ENCODE data around the gene DERA. TPM values are rescaled to one million over a fixed set of nuclear protein-coding genes. Genes with fewer than 3 reads are reported as not detected.
"Not testable (repeated sequence)": the region's sequence is repeated elsewhere in the genome, so short reads cannot be mapped to it uniquely, and the experiment has no call there.

Gene DERA
- total RNA-seq, 1 experiment from 2014 or later: 67.6 TPM

DNA sequence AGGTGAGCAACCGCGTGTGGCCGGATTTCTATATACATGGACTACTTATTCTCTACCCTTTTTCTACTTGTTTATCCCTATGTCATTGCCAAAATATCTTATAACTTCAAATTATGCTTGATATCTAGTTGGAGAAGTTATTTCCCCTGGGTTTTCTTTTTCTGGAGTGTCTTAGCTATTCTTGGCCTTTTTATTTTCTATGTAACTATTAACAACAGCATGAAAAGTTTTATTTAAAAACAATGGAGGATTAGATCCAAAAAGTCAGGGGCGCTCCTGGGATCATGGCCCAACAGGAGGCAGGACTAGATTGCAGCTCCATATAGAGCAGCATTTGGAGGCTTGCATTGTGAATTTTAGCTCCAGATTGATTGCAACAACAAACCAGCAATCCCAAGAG is 37.6 kb upstream of the DERA start:
- H3K4me2 ChIP-seq: no peak overlapping the region
- H3K4me3 ChIP-seq: no peak overlapping the region
- no peaks in the 10 kb centered on the region for H3K36me3 ChIP-seq (ENCODE audit: low read depth)
- no peaks in the 10 kb centered on the region for H3K27me3 ChIP-seq (ENCODE audit: insufficient read depth, low read depth)
- H3K4me1 ChIP-seq (replicated peaks; ENCODE audit: insufficient read depth): no peaks in the 10 kb centered on the region
- no peak overlapping the region for H2AFZ ChIP-seq
- no peaks in the 10 kb centered on the region for H4K20me1 ChIP-seq (ENCODE audit: insufficient read depth)
- ChIA-PET POLR2A (ENCODE audit: unreplicated experiment) (interaction anchor here (0.6 kb wide), 1 partner anchor 38 kb away, joined by 9 read pairs; the partner anchor contains the start of gene DERA), CTCF (interaction anchor here (0.6 to 0.7 kb wide), 3 partner anchors 8 to 829 kb away, joined by 3 to 5 read pairs (median 4); no protein-coding TSS in a partner anchor)
- H3K79me2 ChIP-seq (ENCODE audit: low read depth): no peaks in the 10 kb centered on the region
- peaks cover 6% of the 10 kb centered on the region; the same call in 1 of the 2 replicates for H3K9me3 ChIP-seq (ENCODE audit: insufficient read depth, low read depth)
- H3F3A ChIP-seq (ENCODE audit: insufficient read depth, low read depth): no peaks in the 10 kb centered on the region
- DNase-seq: no peak
- H3K9me2 ChIP-seq (ENCODE audit: insufficient read depth): no peaks in the 10 kb centered on the region
- no peak overlapping the region for H3K27ac ChIP-seq
- TF ChIP-seq, protein P1, sequence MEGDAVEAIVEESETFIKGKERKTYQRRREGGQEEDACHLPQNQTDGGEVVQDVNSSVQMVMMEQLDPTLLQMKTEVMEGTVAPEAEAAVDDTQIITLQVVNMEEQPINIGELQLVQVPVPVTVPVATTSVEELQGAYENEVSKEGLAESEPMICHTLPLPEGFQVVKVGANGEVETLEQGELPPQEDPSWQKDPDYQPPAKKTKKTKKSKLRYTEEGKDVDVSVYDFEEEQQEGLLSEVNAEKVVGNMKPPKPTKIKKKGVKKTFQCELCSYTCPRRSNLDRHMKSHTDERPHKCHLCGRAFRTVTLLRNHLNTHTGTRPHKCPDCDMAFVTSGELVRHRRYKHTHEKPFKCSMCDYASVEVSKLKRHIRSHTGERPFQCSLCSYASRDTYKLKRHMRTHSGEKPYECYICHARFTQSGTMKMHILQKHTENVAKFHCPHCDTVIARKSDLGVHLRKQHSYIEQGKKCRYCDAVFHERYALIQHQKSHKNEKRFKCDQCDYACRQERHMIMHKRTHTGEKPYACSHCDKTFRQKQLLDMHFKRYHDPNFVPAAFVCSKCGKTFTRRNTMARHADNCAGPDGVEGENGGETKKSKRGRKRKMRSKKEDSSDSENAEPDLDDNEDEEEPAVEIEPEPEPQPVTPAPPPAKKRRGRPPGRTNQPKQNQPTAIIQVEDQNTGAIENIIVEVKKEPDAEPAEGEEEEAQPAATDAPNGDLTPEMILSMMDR (conservative IDR thresholded peaks at IDR 0.05): no peak
- no peak for TF ChIP-seq EZH2 (IDR thresholded peaks at IDR 0.05; ENCODE audit: low read depth)
- intact Hi-C loops (cut with micrococcal nuclease; ENCODE audit: unreplicated experiment): no loop called here
- no TSS peak for BruUV-seq (replicated peaks)

DNA sequence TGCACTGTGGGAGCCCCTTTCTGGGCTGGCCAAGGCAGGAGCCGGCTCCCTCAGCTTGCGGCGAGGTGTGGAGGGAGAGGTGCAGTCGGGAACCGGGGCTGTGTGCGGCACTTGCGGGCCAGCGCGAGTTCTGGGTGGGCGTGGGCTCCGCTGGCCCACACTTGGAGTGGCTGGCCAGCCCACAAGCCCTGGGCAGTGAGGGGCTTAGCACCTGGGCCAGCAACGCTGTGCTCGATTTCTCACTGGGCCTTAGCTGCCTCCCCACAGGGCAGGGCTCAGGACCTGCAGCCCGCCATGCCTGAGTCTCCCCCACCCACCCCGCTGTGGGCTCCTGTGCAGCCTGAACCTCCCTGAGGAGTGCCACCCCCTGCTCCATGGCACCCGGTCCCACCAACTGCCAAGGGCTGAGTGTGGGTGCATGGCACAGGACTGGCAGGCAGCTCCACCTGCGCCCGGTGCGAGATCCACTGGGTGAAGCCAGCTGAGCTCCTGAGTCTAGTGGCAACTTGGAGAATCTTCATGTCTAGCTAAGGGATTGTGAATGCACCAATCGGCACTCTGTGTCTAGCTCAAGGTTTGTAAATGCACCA is 36.5 kb upstream of the DERA start:
- H3K4me3 ChIP-seq; H3K4me1 ChIP-seq (replicated peaks; ENCODE audit: insufficient read depth); H3K79me2 ChIP-seq (ENCODE audit: low read depth); H2AFZ ChIP-seq; H3F3A ChIP-seq (ENCODE audit: insufficient read depth, low read depth); POLR2A ChIA-PET (ENCODE audit: unreplicated experiment); H3K36me3 ChIP-seq (ENCODE audit: low read depth); H3K9me2 ChIP-seq (ENCODE audit: insufficient read depth); H3K27ac ChIP-seq; H3K27me3 ChIP-seq (ENCODE audit: insufficient read depth, low read depth); H3K9me3 ChIP-seq (ENCODE audit: insufficient read depth, low read depth); DNase-seq; BruUV-seq (replicated peaks); intact Hi-C loops (cut with micrococcal nuclease; ENCODE audit: unreplicated experiment); CTCF ChIA-PET; H4K20me1 ChIP-seq (ENCODE audit: insufficient read depth); H3K4me2 ChIP-seq: not testable (repeated sequence)

DNA sequence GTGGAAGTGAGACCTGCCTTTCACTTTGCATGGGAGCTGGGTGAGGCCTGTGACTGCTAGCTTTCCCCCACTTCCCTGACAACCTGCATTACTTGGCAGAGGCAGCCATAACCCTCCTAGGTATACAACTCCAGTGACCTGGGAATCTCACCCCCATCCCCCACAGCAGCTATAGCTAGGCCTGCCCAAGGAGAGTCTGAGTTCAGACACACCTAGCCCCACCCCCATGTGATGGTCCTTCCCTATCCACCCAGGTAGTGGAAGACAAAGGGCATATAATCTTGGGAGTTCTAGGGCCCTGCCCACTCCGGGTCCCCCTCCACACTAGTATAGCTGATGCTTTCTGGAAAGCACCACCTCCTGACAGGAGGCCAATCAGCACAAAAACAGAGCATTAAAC is 35.3 kb upstream of the DERA start:
- Histone ChIP-seq H3K4me3 (no peak overlapping the region), H3F3A (ENCODE audit: insufficient read depth, low read depth) (no peaks in the 10 kb centered on the region; the same call in 1 of the 2 replicates), H3K9me3 (ENCODE audit: insufficient read depth, low read depth) (no peaks in the 10 kb centered on the region), H4K20me1 (ENCODE audit: insufficient read depth) (no peaks in the 10 kb centered on the region), H3K9me2 (ENCODE audit: insufficient read depth) (no peaks in the 10 kb centered on the region), H2AFZ (no peak overlapping the region), H3K27me3 (ENCODE audit: insufficient read depth, low read depth) (no peaks in the 10 kb centered on the region), H3K4me2 (no peak overlapping the region), H3K79me2 (ENCODE audit: low read depth) (peaks cover 4% of the 10 kb centered on the region; the same call in 1 of the 2 replicates), H3K36me3 (ENCODE audit: low read depth) (no peaks in the 10 kb centered on the region), H3K27ac (no peak overlapping the region), H3K4me1 (replicated peaks; ENCODE audit: insufficient read depth) (peaks cover 4% of the 10 kb centered on the region)
- no TSS peak for BruUV-seq (replicated peaks)
- intact Hi-C loops (cut with micrococcal nuclease; ENCODE audit: unreplicated experiment): no loop called here
- DNase-seq: no peak
- ChIA-PET CTCF (no interaction called here), POLR2A (ENCODE audit: unreplicated experiment) (interaction anchor here (0.7 kb wide), 1 partner anchor 9 kb away, joined by 4 read pairs; no protein-coding TSS in a partner anchor)
- TF ChIP-seq, protein P1 (conservative IDR thresholded peaks at IDR 0.05): no peak
- TF ChIP-seq EZH2 (IDR thresholded peaks at IDR 0.05; ENCODE audit: low read depth): no peak

DNA sequence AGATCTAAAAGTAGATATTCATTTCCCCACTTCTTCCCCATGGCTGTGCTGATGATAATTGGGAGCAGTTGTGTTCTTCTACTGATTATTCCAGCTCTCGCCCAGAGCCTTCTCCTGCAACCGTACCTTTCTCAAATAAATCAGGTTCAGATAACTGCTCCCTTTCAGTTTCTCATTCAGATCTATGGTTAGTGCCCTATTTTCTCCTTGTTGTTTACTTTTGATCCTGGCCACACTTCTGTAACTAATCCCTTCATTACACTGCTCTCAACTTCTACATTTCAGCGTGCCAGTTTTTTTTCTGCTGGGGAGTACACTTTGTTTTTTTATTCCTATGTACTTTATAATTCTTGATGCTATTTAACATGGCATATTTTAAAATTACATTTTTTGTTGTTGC is 31.7 kb upstream of the DERA start:
- no peaks in the 10 kb centered on the region for H3K9me3 ChIP-seq (ENCODE audit: insufficient read depth, low read depth)
- no peak for TF ChIP-seq EZH2 (IDR thresholded peaks at IDR 0.05; ENCODE audit: low read depth)
- TF ChIP-seq, protein P1 (conservative IDR thresholded peaks at IDR 0.05): no peak
- H4K20me1 ChIP-seq (ENCODE audit: insufficient read depth): peaks cover 15% of the 10 kb centered on the region
- H2AFZ ChIP-seq: no peak overlapping the region
- H3F3A ChIP-seq (ENCODE audit: insufficient read depth, low read depth): peaks cover 15% of the 10 kb centered on the region; the same call in 1 of the 2 replicates
- H3K27ac ChIP-seq: no peak overlapping the region
- CTCF ChIA-PET: no interaction called here
- no peak overlapping the region for H3K4me2 ChIP-seq
- H3K36me3 ChIP-seq (ENCODE audit: low read depth): no peaks in the 10 kb centered on the region
- POLR2A ChIA-PET (ENCODE audit: unreplicated experiment): no interaction called here
- BruUV-seq (replicated peaks): no TSS peak
- intact Hi-C loops (cut with micrococcal nuclease; ENCODE audit: unreplicated experiment): no loop called here
- no peak overlapping the region for H3K4me3 ChIP-seq
- H3K4me1 ChIP-seq (replicated peaks; ENCODE audit: insufficient read depth): peaks cover 20% of the 10 kb centered on the region
- DNase-seq: no peak
- no peaks in the 10 kb centered on the region for H3K27me3 ChIP-seq (ENCODE audit: insufficient read depth, low read depth)
- peaks cover 26% of the 10 kb centered on the region for H3K79me2 ChIP-seq (ENCODE audit: low read depth)
- no peaks in the 10 kb centered on the region for H3K9me2 ChIP-seq (ENCODE audit: insufficient read depth)
